IPS-15b (cell line): ENCODE data around the gene COG7.
"Not testable (repeated sequence)": the region's sequence is repeated elsewhere in the genome, so short reads cannot be mapped to it uniquely, and the experiment has no call there.

ENCODE experiments used
- H3K27me3 ChIP-seq: one replicate; pipeline ENCODE4 v1.6.1; 2013; ENCODE audit warnings: low read length; ENCODE audit not compliant: control insufficient read depth, insufficient read depth
- H3K36me3 ChIP-seq: one replicate; pipeline ENCODE4 v1.6.1; 2013; ENCODE audit warnings: low read length; ENCODE audit not compliant: control insufficient read depth, insufficient read depth
- H3K4me1 ChIP-seq: one replicate; pipeline ENCODE4 v1.6.1; 2013; ENCODE audit warnings: mild to moderate bottlenecking, low read length; ENCODE audit not compliant: control insufficient read depth, insufficient read depth
- H3K4me3 ChIP-seq: one replicate; pipeline ENCODE4 v1.5.1; 2013; ENCODE audit warnings: low read depth, low read length
- H3K9ac ChIP-seq: one replicate; pipeline ENCODE4 v1.6.1; 2013; ENCODE audit warnings: low read depth, mild to moderate bottlenecking, low read length
- H3K9me3 ChIP-seq: one replicate; pipeline ENCODE4 v1.6.1; 2013; ENCODE audit warnings: mild to moderate bottlenecking, low read length; ENCODE audit not compliant: control insufficient read depth, insufficient read depth

The COG7 gene

GRCh38 chr16:23367564-23367963, 85.4 kb downstream of the COG7 start:
- Histone ChIP-seq H3K27me3 (no peaks in the 10 kb centered on the region), H3K9ac (no peak overlapping the region)

GRCh38 chr16:23366341-23366740, 86.6 kb downstream of the COG7 start:
- not testable (repeated sequence) for H3K27me3 ChIP-seq, H3K4me1 ChIP-seq, H3K9me3 ChIP-seq, H3K9ac ChIP-seq, H3K36me3 ChIP-seq, H3K4me3 ChIP-seq

More at GRCh38 chr16:23367564-23367963, 85.4 kb downstream of the COG7 start:
- Histone ChIP-seq H3K4me1 (no peaks in the 10 kb centered on the region), H3K36me3 (no peaks in the 10 kb centered on the region), H3K9me3 (no peaks in the 10 kb centered on the region), H3K4me3 (no peak overlapping the region)

GRCh38 chr16:23365602-23366240, 87.3 kb downstream of the COG7 start:
- H3K9me3 ChIP-seq = no peaks in the 10 kb centered on the region
- H3K4me1 ChIP-seq = no peaks in the 10 kb centered on the region
- H3K4me3 ChIP-seq = no peak overlapping the region
- no peaks in the 10 kb centered on the region for H3K36me3 ChIP-seq
- H3K9ac ChIP-seq = no peak overlapping the region
- H3K27me3 ChIP-seq = no peaks in the 10 kb centered on the region

- Histone ChIP-seq H3K4me1 (no peaks in the 10 kb centered on the region), H3K36me3 (no peaks in the 10 kb centered on the region), H3K9me3 (no peaks in the 10 kb centered on the region), H3K4me3 (no peak overlapping the region), H3K27me3 (no peaks in the 10 kb centered on the region), H3K9ac (no peak overlapping the region)
These were observed 90.3 kb downstream of the COG7 start for GRCh38 chr16:23362460-23363317.

- no peaks in the 10 kb centered on the region for H3K4me1 ChIP-seq
- H3K9me3 ChIP-seq = no peaks in the 10 kb centered on the region
- no peaks in the 10 kb centered on the region for H3K36me3 ChIP-seq
- no peaks in the 10 kb centered on the region for H3K27me3 ChIP-seq
- H3K4me3 ChIP-seq = no peak overlapping the region
- H3K9ac ChIP-seq = no peak overlapping the region
These were observed 93.8 kb downstream of the COG7 start for GRCh38 chr16:23359092-23359760.

- H3K9ac ChIP-seq = no peak overlapping the region
- no peaks in the 10 kb centered on the region for H3K27me3 ChIP-seq
- H3K36me3 ChIP-seq = no peaks in the 10 kb centered on the region
- no peaks in the 10 kb centered on the region for H3K4me1 ChIP-seq
- H3K9me3 ChIP-seq = no peaks in the 10 kb centered on the region
- no peak overlapping the region for H3K4me3 ChIP-seq
These were observed 95.2 kb downstream of the COG7 start for GRCh38 chr16:23357761-23358290.

- Histone ChIP-seq H3K4me1 (no peaks in the 10 kb centered on the region), H3K27me3 (no peaks in the 10 kb centered on the region), H3K9ac (no peak overlapping the region), H3K36me3 (no peaks in the 10 kb centered on the region), H3K9me3 (no peaks in the 10 kb centered on the region), H3K4me3 (no peak overlapping the region)
These were observed 96.0 kb downstream of the COG7 start for GRCh38 chr16:23356941-23357340.

- H3K9ac ChIP-seq = no peak overlapping the region
- H3K4me3 ChIP-seq = no peak overlapping the region
- no peaks in the 10 kb centered on the region for H3K4me1 ChIP-seq
- no peaks in the 10 kb centered on the region for H3K27me3 ChIP-seq
- no peaks in the 10 kb centered on the region for H3K9me3 ChIP-seq
- H3K36me3 ChIP-seq = no peaks in the 10 kb centered on the region
These were observed 97.8 kb downstream of the COG7 start for GRCh38 chr16:23355106-23355670.

GRCh38 chr16:23354246-23354645, 98.7 kb downstream of the COG7 start:
- no peaks in the 10 kb centered on the region for H3K9me3 ChIP-seq
- no peak overlapping the region for H3K4me3 ChIP-seq
- no peak overlapping the region for H3K9ac ChIP-seq
- H3K4me1 ChIP-seq = no peaks in the 10 kb centered on the region
- H3K36me3 ChIP-seq = no peaks in the 10 kb centered on the region
- no peaks in the 10 kb centered on the region for H3K27me3 ChIP-seq

GRCh38 chr16:23353440-23353839, 99.5 kb downstream of the COG7 start:
- Histone ChIP-seq H3K36me3 (no peaks in the 10 kb centered on the region), H3K9me3 (no peaks in the 10 kb centered on the region), H3K9ac (no peak overlapping the region), H3K4me1 (no peaks in the 10 kb centered on the region), H3K27me3 (no peaks in the 10 kb centered on the region), H3K4me3 (no peak overlapping the region)

- Histone ChIP-seq H3K9me3 (no peaks in the 10 kb centered on the region), H3K4me3 (no peak overlapping the region), H3K4me1 (no peaks in the 10 kb centered on the region), H3K9ac (no peak overlapping the region), H3K36me3 (no peaks in the 10 kb centered on the region), H3K27me3 (no peaks in the 10 kb centered on the region)
These were observed 101.6 kb downstream of the COG7 start for GRCh38 chr16:23351360-23351759.
